GM19455 (cell line): ENCODE measurements around the gene OR3A3.

Experiments used
- ATAC-seq: cut with Tn5 transposase; IDR thresholded peaks from one replicate; pipeline ENCODE4 v1.9.1; 2021; ENCODE audit not compliant: unreplicated experiment

OR3A3 gene

GRCh38 chr17:3471599-3471998 lies 60.4 kb downstream of the OR3A3 start, which contains the start of gene SPATA22:
TSS of gene SPATA22 (minus strand) at chr17:3471819. CDS start at chr17:3469325, 2,494 bp downstream.
- no peak for ATAC-seq

DNA sequence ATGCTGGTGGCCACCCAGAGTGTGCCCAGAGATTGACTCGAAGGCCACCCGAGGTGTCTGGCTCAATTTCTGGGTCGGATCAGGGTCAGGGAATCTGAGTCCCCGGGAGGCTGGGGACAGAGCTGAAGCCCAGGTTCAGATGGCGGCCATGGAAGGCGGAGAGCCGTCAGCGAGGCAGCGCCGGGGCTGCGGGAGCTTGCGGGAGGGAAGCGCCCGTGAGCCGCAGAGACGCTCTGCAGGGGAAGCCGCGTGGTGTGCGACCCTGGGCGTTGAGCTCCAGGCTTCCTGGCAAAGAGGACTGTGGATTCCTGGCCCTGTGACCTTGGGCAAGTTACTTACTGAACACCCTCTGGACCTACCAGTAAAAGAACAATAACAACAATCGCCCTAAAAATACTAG lies 61.0 kb downstream of the OR3A3 start:
- no peak for ATAC-seq
